ENCODE data around the gene TBC1D5.

GRCh38 chr3:17387108-17387507, 355.3 kb downstream of the TBC1D5 start:
- TF ChIP-seq, protein P1, sequence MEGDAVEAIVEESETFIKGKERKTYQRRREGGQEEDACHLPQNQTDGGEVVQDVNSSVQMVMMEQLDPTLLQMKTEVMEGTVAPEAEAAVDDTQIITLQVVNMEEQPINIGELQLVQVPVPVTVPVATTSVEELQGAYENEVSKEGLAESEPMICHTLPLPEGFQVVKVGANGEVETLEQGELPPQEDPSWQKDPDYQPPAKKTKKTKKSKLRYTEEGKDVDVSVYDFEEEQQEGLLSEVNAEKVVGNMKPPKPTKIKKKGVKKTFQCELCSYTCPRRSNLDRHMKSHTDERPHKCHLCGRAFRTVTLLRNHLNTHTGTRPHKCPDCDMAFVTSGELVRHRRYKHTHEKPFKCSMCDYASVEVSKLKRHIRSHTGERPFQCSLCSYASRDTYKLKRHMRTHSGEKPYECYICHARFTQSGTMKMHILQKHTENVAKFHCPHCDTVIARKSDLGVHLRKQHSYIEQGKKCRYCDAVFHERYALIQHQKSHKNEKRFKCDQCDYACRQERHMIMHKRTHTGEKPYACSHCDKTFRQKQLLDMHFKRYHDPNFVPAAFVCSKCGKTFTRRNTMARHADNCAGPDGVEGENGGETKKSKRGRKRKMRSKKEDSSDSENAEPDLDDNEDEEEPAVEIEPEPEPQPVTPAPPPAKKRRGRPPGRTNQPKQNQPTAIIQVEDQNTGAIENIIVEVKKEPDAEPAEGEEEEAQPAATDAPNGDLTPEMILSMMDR (IDR thresholded peaks at IDR 0.05; ENCODE audit: control extremely low read depth in 1 of 3, insufficient read depth in 1 of 3, low read depth in 1 of 3, low read length in 3 of 3): no peak
- TF ChIP-seq RAD21 (IDR thresholded peaks at IDR 0.05 in 1 of 2, conservative IDR thresholded peaks at IDR 0.05 in 1 of 2; ENCODE audit: low read depth in 2 of 2, low read length in 2 of 2): no peak
